Colonic mucosa (tissue), 4 donors: ENCODE data around the gene PAFAH2. TPM values are rescaled to one million over a fixed set of nuclear protein-coding genes. Genes with fewer than 3 reads are reported as not detected.

ENCODE experiments used
- DNase-seq: peaks from one replicate; pipeline ENCODE4 v3.0.0-alpha.2; 2020
- H3K27ac ChIP-seq: fragments of 200-600 bp; one replicate; pipeline ENCODE4 v1.8.0; 2021
- H3K27me3 ChIP-seq: fragments of 200-600 bp; one replicate; pipeline ENCODE4 v1.8.0; 2021
- H3K36me3 ChIP-seq: fragments of 200-600 bp; one replicate; pipeline ENCODE4 v1.8.0; 2021
- H3K4me1 ChIP-seq: fragments of 200-600 bp; one replicate; pipeline ENCODE4 v1.8.0; 2021; ENCODE audit warnings: mild to moderate bottlenecking
- H3K4me3 ChIP-seq: fragments of 200-600 bp; one replicate; pipeline ENCODE4 v1.8.0; 2021
- H3K9ac ChIP-seq, 2 donors: one replicate each; pipeline ENCODE4 v1.7.0; 2013; ENCODE audit warnings: control low read depth in 2 of 2, low read depth in 2 of 2, low read length in 2 of 2
- H3K9me3 ChIP-seq: fragments of 200-600 bp; one replicate; pipeline ENCODE4 v1.8.0; 2021
- CTCF ChIP-seq: fragments of 200-600 bp; IDR thresholded peaks from one replicate; pipeline ENCODE4 v1.8.0; 2022; ENCODE audit warnings: antibody characterized with exemption, mild to moderate bottlenecking
- intact Hi-C: fragments of 100-400 bp; cut with DNase I; formaldehyde crosslinking; loops from one replicate; pipeline ENCODE4 v1.14.1; 2022
- total RNA-seq, 2 donors: library from RNA; stranded (reverse); fragmentation: NEBNext Ultra II Directional in 1 of 2; extraction: Animal tissue kit (Norgen Biotek cat#: 25700) in 1 of 2; gene quantifications; one replicate each; pipeline ENCODE4 v1.2.1, GENCODE V29; 2021
- donor health status: healthy.
- donor health status: DM: no; HTN: no; CAD: no.
- donor health status: DM: no; HTN: no; CAD: no.

Gene PAFAH2
- total RNA-seq, 2 donors from 2014 or later, result 34.8 to 40.8 TPM

- no peaks in the 10 kb centered on the region for H3K4me1 ChIP-seq
- no peak overlapping the region for H3K4me3 ChIP-seq
- intact Hi-C loops, result no loop called here
- no peak overlapping the region for H3K9ac ChIP-seq
- TF ChIP-seq CTCF, result no peak
- no peaks in the 10 kb centered on the region for H3K9me3 ChIP-seq
- no peak for DNase-seq
- no peaks in the 10 kb centered on the region for H3K27me3 ChIP-seq
- H3K27ac ChIP-seq, result no peak overlapping the region
- no peaks in the 10 kb centered on the region for H3K36me3 ChIP-seq
Measured at GRCh38 chr1:25959611-25960010, 38.3 kb downstream of the PAFAH2 start.

- Histone ChIP-seq H3K9ac (no peak overlapping the region), H3K27ac (no peak overlapping the region), H3K4me3 (no peak overlapping the region), H3K36me3 (no peaks in the 10 kb centered on the region), H3K4me1 (no peaks in the 10 kb centered on the region), H3K9me3 (no peaks in the 10 kb centered on the region), H3K27me3 (no peaks in the 10 kb centered on the region)
- TF ChIP-seq CTCF, result no peak
- intact Hi-C loops, result no loop called here
- no peak for DNase-seq
Measured at GRCh38 chr1:25958465-25958864, 39.4 kb downstream of the PAFAH2 start.

DNA sequence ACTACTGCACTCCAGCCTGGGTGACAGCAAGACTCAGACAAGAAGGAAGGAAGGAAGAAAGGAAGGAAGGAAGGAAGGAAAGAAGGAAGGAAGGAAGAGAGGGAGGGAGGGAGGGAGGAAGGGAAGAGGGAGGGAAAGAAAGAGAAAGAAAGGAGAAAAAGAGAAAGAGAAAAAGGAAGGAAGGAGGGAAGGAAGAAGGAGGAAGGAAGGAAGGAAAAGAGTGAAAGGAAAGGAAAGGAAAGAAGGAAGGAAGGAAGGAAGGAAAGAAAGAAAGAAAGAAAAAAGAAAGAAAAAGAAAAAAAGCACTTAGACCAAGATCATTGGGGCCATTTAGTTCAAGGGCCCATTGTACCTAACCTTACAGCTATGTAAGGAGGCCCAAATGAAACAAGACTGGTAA, 42.3 kb downstream of the PAFAH2 start:
- intact Hi-C loops, result no loop called here
- H3K9ac ChIP-seq, result no peak overlapping the region

GRCh38 chr1:25954282-25954938, 43.5 kb downstream of the PAFAH2 start:
- no peaks in the 10 kb centered on the region for H3K4me1 ChIP-seq
- no peak overlapping the region for H3K27ac ChIP-seq
- intact Hi-C loops, result no loop called here
- TF ChIP-seq CTCF, result no peak
- no peaks in the 10 kb centered on the region for H3K9me3 ChIP-seq
- no peak overlapping the region for H3K4me3 ChIP-seq
- DNase-seq, result no peak
- H3K36me3 ChIP-seq, result no peaks in the 10 kb centered on the region
- H3K27me3 ChIP-seq, result no peaks in the 10 kb centered on the region
- no peak overlapping the region for H3K9ac ChIP-seq

More for the DNA sequence above, 42.3 kb downstream of the PAFAH2 start:
- TF ChIP-seq CTCF, result no peak
- no peaks in the 10 kb centered on the region for H3K9me3 ChIP-seq
- no peaks in the 10 kb centered on the region for H3K4me1 ChIP-seq
- no peak overlapping the region for H3K27ac ChIP-seq
- no peaks in the 10 kb centered on the region for H3K27me3 ChIP-seq
- H3K36me3 ChIP-seq, result no peaks in the 10 kb centered on the region
- DNase-seq, result no peak
- H3K4me3 ChIP-seq, result no peak overlapping the region

DNA sequence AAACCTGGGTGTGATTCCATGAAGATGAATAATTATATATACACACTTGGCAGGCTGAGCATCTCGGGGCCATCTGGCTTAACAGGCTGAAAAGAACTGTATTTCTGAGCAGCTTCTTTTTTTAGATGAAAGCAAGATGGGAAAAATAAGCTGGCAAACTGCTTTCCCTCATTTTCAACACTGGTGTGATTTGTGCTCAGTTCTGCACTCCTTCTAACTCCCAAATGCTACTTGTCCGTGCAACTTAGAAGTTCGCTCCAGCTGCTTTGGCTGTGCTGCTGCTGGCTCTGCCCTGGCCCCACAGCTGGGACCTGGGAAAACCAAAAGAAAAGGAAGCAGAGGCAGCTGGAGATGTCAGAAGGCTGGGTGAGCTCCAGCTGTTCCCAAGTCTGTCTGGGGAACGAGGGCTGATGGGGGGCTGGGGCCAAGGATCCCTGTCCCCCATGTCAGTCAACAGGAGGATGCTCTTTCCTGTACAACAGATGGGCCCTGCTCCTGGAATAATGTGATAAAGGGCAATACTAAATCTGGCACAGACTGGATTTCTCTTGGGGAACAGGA, 44.9 kb downstream of the PAFAH2 start:
- no peaks in the 10 kb centered on the region for H3K36me3 ChIP-seq
- no peak overlapping the region for H3K4me3 ChIP-seq
- no peaks in the 10 kb centered on the region for H3K9me3 ChIP-seq
- DNase-seq, result no peak
- no peaks in the 10 kb centered on the region for H3K27me3 ChIP-seq
- TF ChIP-seq CTCF, result no peak
- no peaks in the 10 kb centered on the region for H3K4me1 ChIP-seq
- intact Hi-C loops, result no loop called here
- H3K27ac ChIP-seq, result no peak overlapping the region
- H3K9ac ChIP-seq, result no peak overlapping the region
